ENCODE measurements around the gene LRMDA. TPM values are rescaled to one million over a fixed set of nuclear protein-coding genes. Genes with fewer than 3 reads are reported as not detected.

Gene LRMDA
- total and polyA plus RNA-seq, 4 experiments from 2014 or later, result not detected

GRCh38 chr10:75845176-75845947 lies 413.9 kb downstream of the LRMDA start:
- Histone ChIP-seq H3K4me1 (ENCODE audit: insufficient read depth, low read length) (no peaks in the 10 kb centered on the region), H3K4me3 (ENCODE audit: low read length in 2 of 2) (no peak overlapping the region), H3K27me3 (ENCODE audit: insufficient read depth, low read length) (no peaks in the 10 kb centered on the region), H3K27ac (ENCODE audit: low read depth, low read length) (no peak overlapping the region), H3K36me3 (ENCODE audit: insufficient read depth, low read length) (no peaks in the 10 kb centered on the region), H3K9me3 (ENCODE audit: control insufficient read depth in 1 of 2, low read length in 2 of 2) (no peaks in the 10 kb centered on the region)
- peaks cover 0 to 7% of the 10 kb centered on the region in 2 donors for H3K27me3 Mint-ChIP-seq
- CTCF ChIA-PET (ENCODE audit: partially characterized antibody), result no interaction called here
- H3K4me1 Mint-ChIP-seq, result no peaks in the 10 kb centered on the region
- DNase-seq, result no peak
- H3K27ac Mint-ChIP-seq, result no peak overlapping the region
- intact Hi-C loops (cut with micrococcal nuclease), result no loop called here
- H3K9me3 Mint-ChIP-seq, result peaks cover 0 to 3% (median 0%) of the 10 kb centered on the region in 8 donors
- POLR2A ChIA-PET (ENCODE audit: partially characterized antibody), result no interaction called here
- no peak overlapping the region for H3K4me3 Mint-ChIP-seq
- no peaks in the 10 kb centered on the region for H3K36me3 Mint-ChIP-seq

GRCh38 chr10:75847477-75847876 lies 416.1 kb downstream of the LRMDA start:
- Histone ChIP-seq H3K4me1 (ENCODE audit: insufficient read depth, low read length) (no peaks in the 10 kb centered on the region), H3K9me3 (ENCODE audit: control insufficient read depth in 1 of 2, low read length in 2 of 2) (no peaks in the 10 kb centered on the region), H3K4me3 (ENCODE audit: low read length in 2 of 2) (no peak overlapping the region), H3K36me3 (ENCODE audit: insufficient read depth, low read length) (no peaks in the 10 kb centered on the region), H3K27me3 (ENCODE audit: insufficient read depth, low read length) (no peaks in the 10 kb centered on the region), H3K27ac (ENCODE audit: low read depth, low read length) (no peak overlapping the region)
- intact Hi-C loops (cut with micrococcal nuclease), result no loop called here
- Mint-ChIP-seq H3K4me1 (no peaks in the 10 kb centered on the region), H3K27me3 (peaks cover 0 to 7% of the 10 kb centered on the region in 2 donors), H3K4me3 (no peak overlapping the region), H3K9me3 (peaks cover 0 to 3% (median 0%) of the 10 kb centered on the region in 8 donors), H3K27ac (no peak overlapping the region), H3K36me3 (no peaks in the 10 kb centered on the region)
- CTCF ChIA-PET (ENCODE audit: partially characterized antibody), result no interaction called here
- DNase-seq, result no peak
- POLR2A ChIA-PET (ENCODE audit: partially characterized antibody), result no interaction called here

- H3K27me3 ChIP-seq (ENCODE audit: insufficient read depth, low read length), result no peaks in the 10 kb centered on the region
- Mint-ChIP-seq H3K4me3 (no peak overlapping the region), H3K27me3 (no peaks in the 10 kb centered on the region), H3K36me3 (no peaks in the 10 kb centered on the region), H3K27ac (no peak overlapping the region), H3K9me3 (peaks cover 0 to 3% (median 0%) of the 10 kb centered on the region in 8 donors), H3K4me1 (no peaks in the 10 kb centered on the region)
- CTCF ChIA-PET (ENCODE audit: partially characterized antibody), result no interaction called here
- intact Hi-C loops (cut with micrococcal nuclease), result no loop called here
- POLR2A ChIA-PET (ENCODE audit: partially characterized antibody), result no interaction called here
- no peak for DNase-seq
- no peaks in the 10 kb centered on the region for H3K9me3 ChIP-seq (ENCODE audit: control insufficient read depth in 1 of 2, low read length in 2 of 2)
- no peaks in the 10 kb centered on the region for H3K4me1 ChIP-seq (ENCODE audit: insufficient read depth, low read length)
- no peak overlapping the region for H3K27ac ChIP-seq (ENCODE audit: low read depth, low read length)
- H3K36me3 ChIP-seq (ENCODE audit: insufficient read depth, low read length), result no peaks in the 10 kb centered on the region
- H3K4me3 ChIP-seq (ENCODE audit: low read length in 2 of 2), result no peak overlapping the region
Observed at GRCh38 chr10:75851580-75852345, 420.3 kb downstream of the LRMDA start.

GRCh38 chr10:75852851-75853484 lies 421.5 kb downstream of the LRMDA start:
- H3K36me3 Mint-ChIP-seq, result no peaks in the 10 kb centered on the region
- no peaks in the 10 kb centered on the region for H3K27me3 ChIP-seq (ENCODE audit: insufficient read depth, low read length)
- H3K9me3 Mint-ChIP-seq, result peaks cover 0 to 3% (median 0%) of the 10 kb centered on the region in 8 donors
- ChIA-PET CTCF (ENCODE audit: partially characterized antibody) (no interaction called here), POLR2A (ENCODE audit: partially characterized antibody) (no interaction called here)
- no peak overlapping the region for H3K4me3 Mint-ChIP-seq
- H3K4me3 ChIP-seq (ENCODE audit: low read length in 2 of 2), result no peak overlapping the region
- H3K27me3 Mint-ChIP-seq, result no peaks in the 10 kb centered on the region
- H3K27ac ChIP-seq (ENCODE audit: low read depth, low read length), result no peak overlapping the region
- no peaks in the 10 kb centered on the region for H3K9me3 ChIP-seq (ENCODE audit: control insufficient read depth in 1 of 2, low read length in 2 of 2)
- intact Hi-C loops (cut with micrococcal nuclease), result no loop called here
- H3K4me1 Mint-ChIP-seq, result no peaks in the 10 kb centered on the region
- no peak overlapping the region for H3K27ac Mint-ChIP-seq
- H3K36me3 ChIP-seq (ENCODE audit: insufficient read depth, low read length), result no peaks in the 10 kb centered on the region
- H3K4me1 ChIP-seq (ENCODE audit: insufficient read depth, low read length), result no peaks in the 10 kb centered on the region
- no peak for DNase-seq

- ChIA-PET POLR2A (ENCODE audit: partially characterized antibody) (no interaction called here), CTCF (ENCODE audit: partially characterized antibody) (no interaction called here)
- Mint-ChIP-seq H3K27ac (no peak overlapping the region), H3K4me1 (no peaks in the 10 kb centered on the region), H3K27me3 (peaks cover 0 to 1% of the 10 kb centered on the region in 2 donors), H3K9me3 (peaks cover 0 to 3% (median 0%) of the 10 kb centered on the region in 8 donors), H3K36me3 (no peaks in the 10 kb centered on the region), H3K4me3 (no peak overlapping the region)
- H3K9me3 ChIP-seq (ENCODE audit: control insufficient read depth in 1 of 2, low read length in 2 of 2), result no peaks in the 10 kb centered on the region
- intact Hi-C loops (cut with micrococcal nuclease), result no loop called here
- no peaks in the 10 kb centered on the region for H3K36me3 ChIP-seq (ENCODE audit: insufficient read depth, low read length)
- no peaks in the 10 kb centered on the region for H3K4me1 ChIP-seq (ENCODE audit: insufficient read depth, low read length)
- H3K4me3 ChIP-seq (ENCODE audit: low read length in 2 of 2), result no peak overlapping the region
- H3K27me3 ChIP-seq (ENCODE audit: insufficient read depth, low read length), result no peaks in the 10 kb centered on the region
- no peak overlapping the region for H3K27ac ChIP-seq (ENCODE audit: low read depth, low read length)
- no peak for DNase-seq
Observed at GRCh38 chr10:75857269-75857846, 425.9 kb downstream of the LRMDA start.

- Histone ChIP-seq H3K27me3 (ENCODE audit: insufficient read depth, low read length) (no peaks in the 10 kb centered on the region), H3K36me3 (ENCODE audit: insufficient read depth, low read length) (no peaks in the 10 kb centered on the region), H3K4me1 (ENCODE audit: insufficient read depth, low read length) (no peaks in the 10 kb centered on the region), H3K9me3 (ENCODE audit: control insufficient read depth in 1 of 2, low read length in 2 of 2) (no peaks in the 10 kb centered on the region), H3K27ac (ENCODE audit: low read depth, low read length) (no peak overlapping the region), H3K4me3 (ENCODE audit: low read length in 2 of 2) (no peak overlapping the region)
- H3K4me3 Mint-ChIP-seq, result no peak overlapping the region
- ChIA-PET CTCF (ENCODE audit: partially characterized antibody) (interaction anchor here (1.1 kb wide), 1 partner anchor 13 kb away, joined by 3 read pairs; no protein-coding TSS in a partner anchor), POLR2A (ENCODE audit: partially characterized antibody) (no interaction called here)
- no peaks in the 10 kb centered on the region for H3K4me1 Mint-ChIP-seq
- H3K36me3 Mint-ChIP-seq, result no peaks in the 10 kb centered on the region
- no peak overlapping the region for H3K27ac Mint-ChIP-seq
- peaks cover 0 to 3% (median 0%) of the 10 kb centered on the region in 8 donors for H3K9me3 Mint-ChIP-seq
- DNase-seq, result no peak
- H3K27me3 Mint-ChIP-seq, result peaks cover 0 to 1% of the 10 kb centered on the region in 2 donors
- intact Hi-C loops (cut with micrococcal nuclease), result no loop called here
Observed at GRCh38 chr10:75857896-75858295, 426.5 kb downstream of the LRMDA start.

GRCh38 chr10:75858339-75858738 lies 426.9 kb downstream of the LRMDA start:
- Mint-ChIP-seq H3K36me3 (no peaks in the 10 kb centered on the region), H3K4me3 (peak overlapping the region in 1 of 8 donors; percentile 20), H3K4me1 (no peaks in the 10 kb centered on the region), H3K9me3 (peaks cover 0 to 3% (median 0%) of the 10 kb centered on the region in 8 donors), H3K27ac (no peak overlapping the region), H3K27me3 (peaks cover 0 to 1% of the 10 kb centered on the region in 2 donors)
- CTCF ChIA-PET (ENCODE audit: partially characterized antibody), result interaction anchor here (1.1 kb wide), 1 partner anchor 12 kb away, joined by 3 read pairs; no protein-coding TSS in a partner anchor
- H3K9me3 ChIP-seq (ENCODE audit: control insufficient read depth in 1 of 2, low read length in 2 of 2), result no peaks in the 10 kb centered on the region
- H3K36me3 ChIP-seq (ENCODE audit: insufficient read depth, low read length), result no peaks in the 10 kb centered on the region
- POLR2A ChIA-PET (ENCODE audit: partially characterized antibody), result no interaction called here
- H3K27me3 ChIP-seq (ENCODE audit: insufficient read depth, low read length), result no peaks in the 10 kb centered on the region
- intact Hi-C loops (cut with micrococcal nuclease), result no loop called here
- no peak overlapping the region for H3K27ac ChIP-seq (ENCODE audit: low read depth, low read length)
- H3K4me3 ChIP-seq (ENCODE audit: low read length in 2 of 2), result no peak overlapping the region
- H3K4me1 ChIP-seq (ENCODE audit: insufficient read depth, low read length), result no peaks in the 10 kb centered on the region
- DNase-seq, result no peak
